IPS DF 6.9 (cell line): ENCODE data around the gene YTHDC2.

ENCODE experiments used
- DNase-seq: peaks from one replicate; pipeline ENCODE4 v3.0.0-alpha.2; 2013; ENCODE audit warnings: low read depth, low spot score
- H3K27ac ChIP-seq: one replicate; pipeline ENCODE4 v1.5.1; 2013; ENCODE audit warnings: low read length, control low read depth
- H3K27me3 ChIP-seq: 2 replicates; pipeline ENCODE4 v1.6.1; 2013; ENCODE audit warnings: mild to moderate bottlenecking, low read length; ENCODE audit not compliant: control insufficient read depth, insufficient read depth
- H3K36me3 ChIP-seq: 2 replicates; pipeline ENCODE4 v1.6.1; 2013; ENCODE audit warnings: low read length; ENCODE audit not compliant: control insufficient read depth, insufficient read depth
- H3K4me1 ChIP-seq: 2 replicates; pipeline ENCODE4 v1.6.1; 2013; ENCODE audit warnings: low read length; ENCODE audit not compliant: control insufficient read depth, insufficient read depth
- H3K4me3 ChIP-seq: 2 replicates; pipeline ENCODE4 v1.5.1; 2013; ENCODE audit warnings: mild to moderate bottlenecking, low read length
- H3K9me3 ChIP-seq: 2 replicates; pipeline ENCODE4 v1.6.1; 2013; ENCODE audit warnings: low read length, inconsistent platforms; ENCODE audit not compliant: control insufficient read depth, insufficient read depth
- WGBS: extraction: QIAGEN DNeasy Blood & Tissue Kit; methylation state at CpG from one replicate; pipeline ENCODE4 v1.1.7; 2013; ENCODE audit warnings: mixed read lengths, missing lambda C conversion rate; ENCODE audit not compliant: insufficient read length, insufficient coverage; 5-methylcytosine and 5-hydroxymethylcytosine counted together

Gene YTHDC2

GRCh38 chr5:113548396-113548795 lies 34.9 kb downstream of the YTHDC2 start:
- Histone ChIP-seq H3K27ac (no peak overlapping the region), H3K36me3 (no peaks in the 10 kb centered on the region), H3K9me3 (no peaks in the 10 kb centered on the region), H3K27me3 (no peaks in the 10 kb centered on the region), H3K4me1 (no peaks in the 10 kb centered on the region), H3K4me3 (no peak overlapping the region)
- no CpG with 5 or more reads among the region's 2 CpGs for WGBS
- DNase-seq = no peak

- H3K36me3 ChIP-seq = no peaks in the 10 kb centered on the region
- H3K4me3 ChIP-seq = no peak overlapping the region
- H3K27me3 ChIP-seq = no peaks in the 10 kb centered on the region
- WGBS = no CpG with 5 or more reads among the region's 1 CpG
- H3K4me1 ChIP-seq = no peaks in the 10 kb centered on the region
- H3K9me3 ChIP-seq = no peaks in the 10 kb centered on the region
- H3K27ac ChIP-seq = no peak overlapping the region
- no peak for DNase-seq
These were observed 38.6 kb downstream of the YTHDC2 start for GRCh38 chr5:113552137-113552536.

- DNase-seq = no peak
- H3K9me3 ChIP-seq = no peaks in the 10 kb centered on the region
- no peaks in the 10 kb centered on the region for H3K27me3 ChIP-seq
- H3K4me3 ChIP-seq = no peak overlapping the region
- H3K4me1 ChIP-seq = no peaks in the 10 kb centered on the region
- no peak overlapping the region for H3K27ac ChIP-seq
- no peaks in the 10 kb centered on the region for H3K36me3 ChIP-seq
These were observed 39.1 kb downstream of the YTHDC2 start for GRCh38 chr5:113552620-113553019.

GRCh38 chr5:113562828-113563400 lies 49.4 kb downstream of the YTHDC2 start:
- WGBS = no CpG with 5 or more reads among the region's 3 CpGs
- no peak overlapping the region for H3K4me3 ChIP-seq

GRCh38 chr5:113569396-113569795 lies 55.9 kb downstream of the YTHDC2 start:
- WGBS = no CpG with 5 or more reads among the region's 5 CpGs
- no peaks in the 10 kb centered on the region; the same call in 1 of the 2 replicates for H3K36me3 ChIP-seq
- DNase-seq = no peak

More at GRCh38 chr5:113562828-113563400, 49.4 kb downstream of the YTHDC2 start:
- no peaks in the 10 kb centered on the region for H3K9me3 ChIP-seq
- H3K27ac ChIP-seq = no peak overlapping the region
- H3K36me3 ChIP-seq = peaks cover 2% of the 10 kb centered on the region; the same call in 1 of the 2 replicates
- H3K27me3 ChIP-seq = no peaks in the 10 kb centered on the region
- DNase-seq = no peak
- H3K4me1 ChIP-seq = no peaks in the 10 kb centered on the region

GRCh38 chr5:113572716-113573115 lies 59.2 kb downstream of the YTHDC2 start:
- no peak overlapping the region for H3K27ac ChIP-seq
- H3K9me3 ChIP-seq = no peaks in the 10 kb centered on the region
- DNase-seq = no peak
- no peaks in the 10 kb centered on the region for H3K27me3 ChIP-seq
- H3K4me3 ChIP-seq = no peak overlapping the region
- H3K36me3 ChIP-seq = no peaks in the 10 kb centered on the region
- H3K4me1 ChIP-seq = no peaks in the 10 kb centered on the region
- no CpG with 5 or more reads among the region's 2 CpGs for WGBS

More at GRCh38 chr5:113569396-113569795, 55.9 kb downstream of the YTHDC2 start:
- no peak overlapping the region for H3K27ac ChIP-seq
- H3K27me3 ChIP-seq = no peaks in the 10 kb centered on the region
- H3K4me3 ChIP-seq = no peak overlapping the region
- H3K4me1 ChIP-seq = no peaks in the 10 kb centered on the region
- H3K9me3 ChIP-seq = no peaks in the 10 kb centered on the region

GRCh38 chr5:113574417-113574816 lies 60.9 kb downstream of the YTHDC2 start:
- H3K4me1 ChIP-seq = no peaks in the 10 kb centered on the region
- no peak for DNase-seq
- no peaks in the 10 kb centered on the region for H3K9me3 ChIP-seq
- H3K4me3 ChIP-seq = no peak overlapping the region
- H3K27ac ChIP-seq = no peak overlapping the region
- no CpG with 5 or more reads among the region's 2 CpGs for WGBS
- H3K27me3 ChIP-seq = no peaks in the 10 kb centered on the region
- no peaks in the 10 kb centered on the region for H3K36me3 ChIP-seq

- no peak overlapping the region for H3K27ac ChIP-seq
- no peaks in the 10 kb centered on the region for H3K36me3 ChIP-seq
- no CpG with 5 or more reads among the region's 4 CpGs for WGBS
- no peak for DNase-seq
- no peaks in the 10 kb centered on the region for H3K27me3 ChIP-seq
- H3K4me3 ChIP-seq = no peak overlapping the region
- H3K9me3 ChIP-seq = no peaks in the 10 kb centered on the region
- H3K4me1 ChIP-seq = no peaks in the 10 kb centered on the region
These were observed 61.6 kb downstream of the YTHDC2 start for GRCh38 chr5:113575074-113575473.

GRCh38 chr5:113578091-113578490 lies 64.6 kb downstream of the YTHDC2 start:
- no peaks in the 10 kb centered on the region for H3K9me3 ChIP-seq
- H3K36me3 ChIP-seq = no peaks in the 10 kb centered on the region
- H3K4me1 ChIP-seq = no peaks in the 10 kb centered on the region
- no peak overlapping the region for H3K4me3 ChIP-seq
- no peak for DNase-seq
- no peak overlapping the region for H3K27ac ChIP-seq
- 100% methylated on average over 1 of the region's 2 CpGs for WGBS
- no peaks in the 10 kb centered on the region for H3K27me3 ChIP-seq

GRCh38 chr5:113581388-113581787 lies 67.9 kb downstream of the YTHDC2 start:
- Histone ChIP-seq H3K4me3 (no peak overlapping the region), H3K4me1 (no peaks in the 10 kb centered on the region), H3K27me3 (no peaks in the 10 kb centered on the region), H3K9me3 (no peaks in the 10 kb centered on the region), H3K27ac (no peak overlapping the region), H3K36me3 (no peaks in the 10 kb centered on the region)
- DNase-seq = no peak
- no CpG with 5 or more reads among the region's 2 CpGs for WGBS

- Histone ChIP-seq H3K36me3 (no peaks in the 10 kb centered on the region), H3K4me1 (no peaks in the 10 kb centered on the region), H3K27ac (no peak overlapping the region), H3K27me3 (no peaks in the 10 kb centered on the region), H3K4me3 (no peak overlapping the region), H3K9me3 (no peaks in the 10 kb centered on the region)
- WGBS = no CpG with 5 or more reads among the region's 2 CpGs
- no peak for DNase-seq
These were observed 84.7 kb downstream of the YTHDC2 start for GRCh38 chr5:113598150-113598549.
